Mucosa of descending colon (tissue), 3 donors: ENCODE measurements around the gene ZNF407. TPM values are rescaled to one million over a fixed set of nuclear protein-coding genes. Genes with fewer than 3 reads are reported as not detected.

Source experiments
- ATAC-seq: fragments of 200-7000 bp; cut with Tn5 transposase; one replicate; pipeline ENCODE4 v1.9.1; 2020; ENCODE audit warnings: mild to moderate bottlenecking, moderate library complexity
- DNase-seq, 3 donors: peaks; one replicate each; pipeline ENCODE4 v3.0.0-alpha.2; 2020
- H3K36me3 ChIP-seq: fragments of 200-600 bp; one replicate; pipeline ENCODE4 v1.8.0; 2021; ENCODE audit warnings: low read depth, mild to moderate bottlenecking
- H3K4me1 ChIP-seq: fragments of 200-600 bp; one replicate; pipeline ENCODE4 v1.8.0; 2021; ENCODE audit warnings: low read depth, mild to moderate bottlenecking
- H3K4me3 ChIP-seq: fragments of 200-600 bp; one replicate; pipeline ENCODE4 v1.8.0; 2021; ENCODE audit warnings: mild to moderate bottlenecking
- H3K9me3 ChIP-seq: fragments of 200-600 bp; one replicate; pipeline ENCODE4 v1.8.0; 2021; ENCODE audit warnings: mild to moderate bottlenecking
- intact Hi-C, 2 donors: fragments of 100-400 bp; cut with DNase I in 1 of 2; cut with micrococcal nuclease in 1 of 2; formaldehyde crosslinking; loops; one replicate each; pipeline versions ENCODE4 v1.11.0 to v1.11.1; 2022; cut with DNase I, micrococcal nuclease
- total RNA-seq, 3 donors: library from RNA; stranded (reverse); fragmentation: NEBNext Ultra II Directional in 2 of 3; extraction: Animal tissue kit (Norgen Biotek cat#: 25700) in 2 of 3; gene quantifications; one replicate each; pipeline versions ENCODE4 v1.2.1 to v1.2.4, GENCODE V29; 2021 to 2023
- TF ChIP-seq, protein P1 (sequence below): fragments of 200-600 bp; IDR thresholded peaks from one replicate; pipeline ENCODE4 v1.8.0; 2022; ENCODE audit warnings: antibody characterized with exemption, mild to moderate bottlenecking
- donor health status: DM: no; HTN: no; CAD: no; lungs with moderate emphysema.
- donor health status: DM: no; HTN: no; CAD: no.
- donor health status: DM: no; HTN: yes; CAD: no.

ZNF407 gene
- total RNA-seq, 3 donors from 2014 or later = 13.0 to 25.1 (median 18.8) TPM

DNA sequence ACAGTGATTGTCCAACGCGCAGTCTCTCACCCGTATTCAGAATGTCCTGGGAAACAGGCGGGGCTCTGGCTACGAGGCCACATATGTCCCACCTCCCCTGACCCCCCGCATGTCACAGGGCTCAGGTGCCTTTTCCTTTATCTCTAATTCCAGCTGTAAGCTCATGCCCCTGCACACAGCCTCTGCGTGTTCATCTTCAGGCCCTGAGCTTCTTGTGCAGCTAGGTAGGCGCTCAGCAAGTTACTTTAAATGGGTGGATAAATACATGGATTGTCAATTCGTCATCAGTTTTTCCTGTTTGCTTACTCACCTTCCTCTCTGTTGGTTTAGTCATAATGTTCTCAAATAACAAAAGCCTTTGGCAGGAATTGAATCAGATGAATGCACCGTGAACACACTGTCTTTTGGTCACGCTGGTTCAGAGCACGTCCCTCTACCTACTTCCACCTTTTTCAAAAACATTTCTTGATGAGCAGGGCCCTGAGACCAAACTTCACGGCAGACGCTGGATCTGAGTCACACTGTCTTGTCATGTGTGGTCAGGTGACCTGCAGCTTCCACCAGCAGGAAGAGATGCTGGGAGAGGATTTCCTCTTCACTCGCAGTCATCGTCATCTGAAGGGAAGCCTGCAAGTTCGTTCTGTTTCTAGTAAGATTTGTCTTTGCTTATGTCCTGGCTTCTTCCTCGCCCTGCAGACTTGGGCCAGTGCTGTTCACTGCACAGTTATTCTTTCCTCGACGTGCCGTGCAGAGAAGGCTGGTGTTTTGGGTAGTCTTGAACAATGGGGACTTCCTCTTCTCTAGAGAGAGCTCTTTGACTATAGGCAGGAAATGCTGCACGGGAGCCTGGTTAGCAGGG is 473.2 kb downstream of the ZNF407 start:
- no peak overlapping the region for H3K4me3 ChIP-seq
- H3K36me3 ChIP-seq = no peaks in the 10 kb centered on the region
- ATAC-seq (peak; percentile 76), DNase-seq (peak in 2 of 3 donors; percentile 52 to 54)
- no peaks in the 10 kb centered on the region for H3K4me1 ChIP-seq
- TF ChIP-seq, protein P1, sequence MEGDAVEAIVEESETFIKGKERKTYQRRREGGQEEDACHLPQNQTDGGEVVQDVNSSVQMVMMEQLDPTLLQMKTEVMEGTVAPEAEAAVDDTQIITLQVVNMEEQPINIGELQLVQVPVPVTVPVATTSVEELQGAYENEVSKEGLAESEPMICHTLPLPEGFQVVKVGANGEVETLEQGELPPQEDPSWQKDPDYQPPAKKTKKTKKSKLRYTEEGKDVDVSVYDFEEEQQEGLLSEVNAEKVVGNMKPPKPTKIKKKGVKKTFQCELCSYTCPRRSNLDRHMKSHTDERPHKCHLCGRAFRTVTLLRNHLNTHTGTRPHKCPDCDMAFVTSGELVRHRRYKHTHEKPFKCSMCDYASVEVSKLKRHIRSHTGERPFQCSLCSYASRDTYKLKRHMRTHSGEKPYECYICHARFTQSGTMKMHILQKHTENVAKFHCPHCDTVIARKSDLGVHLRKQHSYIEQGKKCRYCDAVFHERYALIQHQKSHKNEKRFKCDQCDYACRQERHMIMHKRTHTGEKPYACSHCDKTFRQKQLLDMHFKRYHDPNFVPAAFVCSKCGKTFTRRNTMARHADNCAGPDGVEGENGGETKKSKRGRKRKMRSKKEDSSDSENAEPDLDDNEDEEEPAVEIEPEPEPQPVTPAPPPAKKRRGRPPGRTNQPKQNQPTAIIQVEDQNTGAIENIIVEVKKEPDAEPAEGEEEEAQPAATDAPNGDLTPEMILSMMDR = no peak
- intact Hi-C loops = no loop called here
- H3K9me3 ChIP-seq = no peaks in the 10 kb centered on the region

DNA sequence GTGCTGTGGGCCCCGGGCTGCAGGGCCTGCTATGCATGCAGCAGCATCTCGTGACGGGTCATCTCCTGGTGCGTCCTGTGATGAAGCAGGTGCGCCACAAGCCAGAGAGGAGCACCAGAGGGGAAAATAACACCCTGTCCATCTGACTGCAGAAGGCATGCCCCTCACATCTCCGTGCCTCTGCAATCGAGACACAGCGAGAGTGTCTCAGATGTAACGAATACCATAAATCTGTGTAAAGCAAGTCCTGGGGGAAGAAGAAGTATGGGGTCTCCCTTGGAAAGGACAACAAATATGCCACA is 473.8 kb downstream of the ZNF407 start:
- Histone ChIP-seq H3K36me3 (no peaks in the 10 kb centered on the region), H3K4me1 (no peaks in the 10 kb centered on the region), H3K4me3 (no peak overlapping the region), H3K9me3 (no peaks in the 10 kb centered on the region)
- intact Hi-C loops = no loop called here
- no peak for ATAC-seq
- TF ChIP-seq, protein P1 = no peak
- peak in 1 of 3 donors; percentile 76 for DNase-seq

DNA sequence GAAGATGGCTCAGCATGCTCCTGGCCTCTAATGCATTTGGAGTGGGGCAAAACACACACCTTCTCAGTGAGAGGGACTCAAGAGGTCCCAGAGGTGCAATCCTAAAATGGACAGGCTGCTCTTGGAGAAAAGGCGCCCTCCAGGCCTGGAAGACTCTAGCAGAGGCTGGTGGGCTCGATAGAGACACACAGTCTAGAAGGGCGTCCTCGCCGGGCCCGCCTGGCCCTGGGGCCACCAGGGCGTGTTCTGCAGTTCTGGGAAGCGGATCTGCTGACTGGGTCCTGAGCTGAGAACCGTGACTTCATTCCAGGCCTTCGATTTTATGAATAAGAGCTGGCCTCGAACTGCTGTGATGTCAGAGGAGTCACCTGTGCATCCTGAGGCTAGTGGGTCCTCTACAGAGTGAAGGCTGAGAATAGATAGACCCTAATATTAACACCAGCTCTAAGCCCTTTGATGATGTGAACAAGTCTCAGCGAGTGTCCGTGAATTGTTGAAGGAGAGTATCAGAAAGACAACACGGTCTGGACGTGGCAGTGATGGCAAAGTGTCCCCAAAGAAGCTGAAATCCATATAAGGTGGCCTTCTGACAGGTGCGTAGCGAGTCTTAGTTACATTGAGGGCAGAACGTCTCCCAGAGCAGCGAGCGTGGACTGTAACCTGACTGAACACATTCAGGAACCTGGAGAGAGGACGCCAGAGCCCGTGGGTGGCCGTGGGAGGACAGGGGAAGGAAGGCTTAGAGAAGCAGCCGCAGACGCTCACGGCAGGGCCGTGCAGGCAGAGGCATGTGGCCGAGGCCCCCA is 474.4 kb downstream of the ZNF407 start:
- no peaks in the 10 kb centered on the region for H3K4me1 ChIP-seq
- H3K9me3 ChIP-seq = no peaks in the 10 kb centered on the region
- TF ChIP-seq, protein P1 = no peak
- ATAC-seq = no peak
- intact Hi-C loops = no loop called here
- no peak overlapping the region for H3K4me3 ChIP-seq
- DNase-seq = no peak
- H3K36me3 ChIP-seq = no peaks in the 10 kb centered on the region

DNA sequence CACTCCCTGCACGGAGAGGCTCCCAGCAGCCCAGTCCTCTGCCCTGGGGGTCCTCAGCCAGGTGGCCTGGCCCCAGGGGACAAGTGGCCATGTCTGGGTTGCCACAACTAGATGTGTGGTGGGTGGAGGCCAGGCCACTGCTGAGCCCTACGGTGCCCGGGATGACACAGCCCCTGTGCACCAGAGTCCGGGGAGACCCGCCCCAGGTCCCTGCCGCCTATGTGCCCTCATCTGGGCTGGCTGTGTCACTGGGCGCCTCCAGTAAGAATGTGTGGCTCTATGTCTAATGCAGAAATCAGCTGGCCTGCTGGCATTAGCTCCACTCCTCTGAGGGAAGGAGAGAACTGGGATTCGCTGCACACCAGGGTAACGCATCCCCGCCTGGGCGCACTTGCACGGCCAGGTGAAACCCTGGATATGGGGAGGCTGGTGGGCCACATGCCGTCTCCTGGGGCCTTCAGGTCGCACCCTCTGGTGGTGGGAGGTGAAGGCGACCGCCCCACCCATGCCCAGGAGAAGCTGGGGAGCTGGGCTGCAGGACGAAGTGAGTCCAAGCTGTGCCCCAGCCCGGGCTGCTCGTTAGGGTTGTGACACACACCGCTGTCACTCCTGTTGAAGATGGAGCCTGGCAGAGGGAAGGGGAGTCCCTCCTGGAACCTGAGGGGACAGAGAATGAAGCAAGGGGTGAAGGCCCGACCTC is 475.2 kb downstream of the ZNF407 start:
- Histone ChIP-seq H3K9me3 (no peaks in the 10 kb centered on the region), H3K36me3 (no peaks in the 10 kb centered on the region), H3K4me1 (no peaks in the 10 kb centered on the region), H3K4me3 (no peak overlapping the region)
- DNase-seq (no peak), ATAC-seq (no peak)
- TF ChIP-seq, protein P1 = no peak
- intact Hi-C loops = no loop called here

DNA sequence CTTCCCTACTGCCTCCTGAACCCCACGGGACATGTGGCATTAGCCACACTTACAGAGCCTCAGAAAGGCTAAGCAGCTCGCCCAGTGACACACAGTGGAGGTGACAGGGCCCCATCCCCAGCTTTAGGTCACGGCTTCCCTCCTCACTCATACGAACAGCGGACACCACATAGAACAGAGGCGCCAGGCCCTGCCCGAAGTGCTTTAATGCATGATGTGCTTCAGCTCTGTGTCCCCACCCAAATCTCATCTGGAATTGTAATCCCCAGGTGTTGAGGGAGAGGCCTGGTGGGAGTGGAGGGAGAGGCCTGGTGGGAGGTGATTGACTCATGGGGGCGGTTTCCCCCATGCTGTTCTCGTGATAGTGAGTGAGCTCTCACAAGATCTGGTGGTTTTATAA is 476.0 kb downstream of the ZNF407 start:
- no peaks in the 10 kb centered on the region for H3K4me1 ChIP-seq
- DNase-seq (no peak), ATAC-seq (no peak)
- TF ChIP-seq, protein P1 = no peak
- H3K9me3 ChIP-seq = peaks cover 5% of the 10 kb centered on the region
- no peak overlapping the region for H3K4me3 ChIP-seq
- intact Hi-C loops = no loop called here
- no peaks in the 10 kb centered on the region for H3K36me3 ChIP-seq
